ENCODE data around the gene FLNB. TPM values are rescaled to one million over a fixed set of nuclear protein-coding genes. Genes with fewer than 3 reads are reported as not detected.

The FLNB gene
- total RNA-seq, 1 experiment from 2014 or later = 83.4 TPM

GRCh38 chr3:58098531-58098930, 90.3 kb downstream of the FLNB start:
- H2BK12ac ChIP-seq (ENCODE audit: insufficient read length, low read depth, low read length) = no peak overlapping the region
- no peak overlapping the region for H4K5ac ChIP-seq (ENCODE audit: insufficient read length, low read depth, low read length)
- H2BK5ac ChIP-seq (ENCODE audit: insufficient read length, low read length) = no peak overlapping the region
- H3K9ac ChIP-seq (ENCODE audit: extremely low read depth, insufficient read length, low read length) = no peak overlapping the region
- DNase-seq = no peak
- peaks cover 15 to 67% (median 63%) of the 10 kb centered on the region in 3 experiments for H3K36me3 Mint-ChIP-seq (ENCODE audit: insufficient read depth in 1 of 3, low read depth in 3 of 3)
- H3K23ac ChIP-seq (ENCODE audit: insufficient read length, low read depth, low read length) = no peak overlapping the region
- H2BK20ac ChIP-seq (ENCODE audit: low read depth, low read length, poor library complexity, severe bottlenecking) = no peak overlapping the region
- no peaks in the 10 kb centered on the region for H3K9me3 Mint-ChIP-seq
- H3K23me2 ChIP-seq (ENCODE audit: insufficient read length, low read depth, low read length, poor library complexity, severe bottlenecking) = no peaks in the 10 kb centered on the region
- no peaks in the 10 kb centered on the region for H3K27me3 Mint-ChIP-seq (ENCODE audit: low read depth)
- no peak overlapping the region for H2AK5ac ChIP-seq (ENCODE audit: insufficient read length, low read length)
- no peak overlapping the region for H3K4me3 Mint-ChIP-seq
- no peak overlapping the region for H3K4me2 ChIP-seq (ENCODE audit: insufficient read depth, insufficient read length, low read length)
- no peaks in the 10 kb centered on the region for H3K9me3 ChIP-seq (ENCODE audit: control insufficient read depth, low read depth, low read length)
- H3K4me1 Mint-ChIP-seq = no peaks in the 10 kb centered on the region
- H3K56ac ChIP-seq (ENCODE audit: insufficient read length, low read depth, low read length) = no peak overlapping the region
- no peaks in the 10 kb centered on the region for H3K4me1 ChIP-seq (ENCODE audit: insufficient read depth, low read length)
- TF ChIP-seq CTCF (conservative IDR thresholded peaks at IDR 0.05) = no peak
- no CpG with 5 or more reads among the region's 8 CpGs for WGBS (ENCODE audit: extremely low coverage, insufficient read length, low lambda C conversion rate)
- no peak overlapping the region for H4K91ac ChIP-seq (ENCODE audit: insufficient read length, low read depth, low read length)
- H3K18ac ChIP-seq (ENCODE audit: insufficient read length, low read depth, low read length) = no peak overlapping the region
- H2BK15ac ChIP-seq (ENCODE audit: low read depth, low read length) = no peak overlapping the region
- no peak overlapping the region for H3K27ac Mint-ChIP-seq
- H2AFZ ChIP-seq (ENCODE audit: low read length) = no peak overlapping the region
- no peak overlapping the region for H3T11ph ChIP-seq (ENCODE audit: low read length)
- no peaks in the 10 kb centered on the region for H3K27me3 ChIP-seq (ENCODE audit: insufficient read depth, low read length)
- no peak overlapping the region for H2BK120ac ChIP-seq (ENCODE audit: low read depth, low read length, poor library complexity, severe bottlenecking)
- H3K79me2 ChIP-seq (ENCODE audit: insufficient read depth, low read length) = no peaks in the 10 kb centered on the region
- no peak overlapping the region for H4K8ac ChIP-seq (replicated peaks; ENCODE audit: insufficient read length, low read depth, low read length)
- H3K27ac ChIP-seq (ENCODE audit: insufficient read length, low read depth, low read length) = no peak overlapping the region
- no peak overlapping the region for H3K14ac ChIP-seq (ENCODE audit: insufficient read depth, low read length)
- H3K4ac ChIP-seq (ENCODE audit: low read depth, low read length) = no peak overlapping the region
- no peaks in the 10 kb centered on the region for H4K20me1 ChIP-seq (ENCODE audit: control insufficient read depth, insufficient read depth, insufficient read length)
- H3K79me1 ChIP-seq (ENCODE audit: insufficient read depth, low read depth, low read length, poor library complexity, severe bottlenecking) = no peaks in the 10 kb centered on the region

Measured in H9 (cell line).